Measurements from ENCODE around the gene PTPRU. TPM values are rescaled to one million over a fixed set of nuclear protein-coding genes. Genes with fewer than 3 reads are reported as not detected.

Gene PTPRU
- total RNA-seq, 1 donor from 2014 or later = 19.0 TPM

DNA sequence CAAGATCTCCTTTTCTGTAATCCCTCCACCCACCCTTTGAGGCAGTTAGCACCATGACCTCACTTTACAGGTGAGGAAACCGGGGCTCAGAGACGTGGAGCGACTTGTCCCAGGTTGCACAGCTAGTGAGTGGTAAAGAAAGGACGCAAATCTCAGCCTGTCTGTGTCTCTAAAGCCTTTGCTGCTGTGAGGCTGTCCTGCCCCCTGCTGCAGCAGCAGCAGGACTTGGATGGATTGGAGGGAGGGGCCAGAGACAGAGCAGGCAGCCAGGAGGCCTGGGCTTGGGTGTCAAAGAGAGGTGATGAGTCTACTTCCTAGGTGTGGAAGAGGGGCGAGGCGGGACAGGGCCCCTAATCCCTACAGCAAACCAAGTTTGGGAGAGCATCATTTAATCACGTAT, 69.6 kb downstream of the PTPRU start:
- TF ChIP-seq CTCF (IDR thresholded peaks at IDR 0.05; ENCODE audit: unreplicated experiment) = no peak
- no peak overlapping the region for H3K27ac Mint-ChIP-seq (ENCODE audit: unreplicated experiment)

DNA sequence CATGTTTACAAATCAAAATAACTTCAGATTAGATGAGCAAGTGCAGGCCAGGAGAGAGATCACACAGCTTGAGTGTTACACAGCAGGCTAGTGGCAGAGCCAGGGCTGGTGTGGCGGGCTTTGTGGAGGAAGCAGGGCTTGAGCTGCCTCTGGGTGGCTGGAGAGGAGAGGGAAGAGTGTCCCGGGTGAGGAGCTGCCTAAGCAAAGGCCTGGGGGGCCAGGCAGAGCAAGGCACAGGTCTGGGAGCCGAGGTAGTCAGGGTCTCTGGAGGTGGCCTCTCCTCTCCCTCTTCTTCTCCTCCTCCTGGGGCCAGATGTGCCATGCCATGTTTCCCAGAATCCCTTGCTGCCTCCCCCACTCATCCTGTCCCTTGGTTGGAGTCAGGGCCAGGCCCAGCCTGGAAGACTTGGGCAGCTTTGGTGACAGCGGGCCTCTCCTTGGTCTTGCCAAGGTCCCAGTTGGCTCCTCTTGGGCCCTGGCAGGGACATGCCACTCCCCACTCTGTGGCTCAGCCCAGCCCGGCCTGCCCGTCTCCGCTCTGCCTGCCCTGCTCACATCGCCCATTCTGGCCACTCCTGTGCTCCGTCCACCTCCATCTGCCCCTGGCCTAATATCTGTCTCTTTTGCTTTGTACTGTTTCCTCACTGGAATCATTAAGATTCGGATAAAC, 70.3 kb downstream of the PTPRU start:
- H3K4me1 Mint-ChIP-seq (ENCODE audit: unreplicated experiment) = no peaks in the 10 kb centered on the region
- DNase-seq (ENCODE audit: low spot score) = no peak
- H3K36me3 Mint-ChIP-seq (ENCODE audit: low read depth, unreplicated experiment) = peaks cover 15% of the 10 kb centered on the region
- H3K27me3 Mint-ChIP-seq (ENCODE audit: unreplicated experiment) = peaks cover 4% of the 10 kb centered on the region
- H3K4me3 Mint-ChIP-seq (ENCODE audit: unreplicated experiment) = no peak overlapping the region
- no peak overlapping the region for H3K27ac Mint-ChIP-seq (ENCODE audit: unreplicated experiment)
- H3K9me3 Mint-ChIP-seq (ENCODE audit: unreplicated experiment) = no peaks in the 10 kb centered on the region
- TF ChIP-seq CTCF (IDR thresholded peaks at IDR 0.05; ENCODE audit: unreplicated experiment) = no peak

More for the DNA sequence above, 69.6 kb downstream of the PTPRU start:
- H3K4me1 Mint-ChIP-seq (ENCODE audit: unreplicated experiment) = no peaks in the 10 kb centered on the region
- DNase-seq (ENCODE audit: low spot score) = no peak
- no peak overlapping the region for H3K4me3 Mint-ChIP-seq (ENCODE audit: unreplicated experiment)
- H3K27me3 Mint-ChIP-seq (ENCODE audit: unreplicated experiment) = peaks cover 4% of the 10 kb centered on the region
- no peaks in the 10 kb centered on the region for H3K9me3 Mint-ChIP-seq (ENCODE audit: unreplicated experiment)
- H3K36me3 Mint-ChIP-seq (ENCODE audit: low read depth, unreplicated experiment) = peaks cover 16% of the 10 kb centered on the region

DNA sequence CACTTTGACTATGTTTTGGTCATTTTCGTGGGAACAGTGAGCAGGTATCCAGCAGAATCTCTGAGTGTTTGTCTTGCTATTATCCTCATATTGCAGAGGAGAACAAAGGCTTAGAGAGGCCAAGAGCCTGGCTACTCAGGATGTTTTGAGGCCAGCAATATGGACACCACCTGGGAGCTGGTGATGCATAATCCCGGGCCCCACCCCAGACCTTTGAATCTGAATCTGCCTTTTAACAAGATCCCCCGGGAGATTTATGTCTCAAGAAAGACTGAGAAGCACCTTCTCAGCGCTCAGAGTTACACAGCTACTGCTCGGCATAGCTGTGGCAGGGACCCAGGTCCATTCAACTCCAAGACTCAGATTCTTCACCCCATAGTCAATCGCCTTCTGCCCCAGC, 72.8 kb downstream of the PTPRU start:
- TF ChIP-seq CTCF (IDR thresholded peaks at IDR 0.05; ENCODE audit: unreplicated experiment) = no peak
- DNase-seq (ENCODE audit: low spot score) = no peak
- Mint-ChIP-seq H3K4me3 (ENCODE audit: unreplicated experiment) (no peak overlapping the region), H3K36me3 (ENCODE audit: low read depth, unreplicated experiment) (peaks cover 15% of the 10 kb centered on the region), H3K27me3 (ENCODE audit: unreplicated experiment) (peaks cover 4% of the 10 kb centered on the region), H3K27ac (ENCODE audit: unreplicated experiment) (no peak overlapping the region), H3K9me3 (ENCODE audit: unreplicated experiment) (no peaks in the 10 kb centered on the region), H3K4me1 (ENCODE audit: unreplicated experiment) (peaks cover 3% of the 10 kb centered on the region)

GRCh38 chr1:29309621-29310020, 73.3 kb downstream of the PTPRU start:
- no peak for DNase-seq (ENCODE audit: low spot score)
- H3K27ac Mint-ChIP-seq (ENCODE audit: unreplicated experiment) = no peak overlapping the region

More at GRCh38 chr1:29309621-29310020, 73.3 kb downstream of the PTPRU start:
- H3K9me3 Mint-ChIP-seq (ENCODE audit: unreplicated experiment) = no peaks in the 10 kb centered on the region
- TF ChIP-seq CTCF (IDR thresholded peaks at IDR 0.05; ENCODE audit: unreplicated experiment) = no peak
- H3K36me3 Mint-ChIP-seq (ENCODE audit: low read depth, unreplicated experiment) = peaks cover 13% of the 10 kb centered on the region
- no peak overlapping the region for H3K4me3 Mint-ChIP-seq (ENCODE audit: unreplicated experiment)
- peaks cover 3% of the 10 kb centered on the region for H3K4me1 Mint-ChIP-seq (ENCODE audit: unreplicated experiment)
- H3K27me3 Mint-ChIP-seq (ENCODE audit: unreplicated experiment) = peaks cover 5% of the 10 kb centered on the region

Data from endothelial cell (in vitro differentiated cells).